Right kidney (tissue), 1 donor: ENCODE measurements around the gene TSPAN2.
A peak's percentile ranks its signal among the peaks of the same experiment; 100 is the strongest.

Source experiments
- DNase-seq: peaks from one replicate; pipeline ENCODE4 v3.0.0-alpha.2; 2016

The TSPAN2 gene

GRCh38 chr1:115115521-115116161 lies 26.3 kb upstream of the TSPAN2 start:
- no peak for DNase-seq

- DNase-seq = no peak
Measured at GRCh38 chr1:115114308-115114707, 25.0 kb upstream of the TSPAN2 start.

- DNase-seq = no peak
Measured at GRCh38 chr1:115113766-115114165, 24.5 kb upstream of the TSPAN2 start.

GRCh38 chr1:115112496-115113375 lies 23.4 kb upstream of the TSPAN2 start:
- peak; percentile 51 for DNase-seq

- no peak for DNase-seq
Measured at GRCh38 chr1:115107516-115108260, 18.4 kb upstream of the TSPAN2 start.

GRCh38 chr1:115105831-115106230 lies 16.5 kb upstream of the TSPAN2 start:
- DNase-seq = no peak

GRCh38 chr1:115099693-115100050 lies 10.4 kb upstream of the TSPAN2 start:
- DNase-seq = no peak

GRCh38 chr1:115098979-115099692 lies 9.8 kb upstream of the TSPAN2 start:
- DNase-seq = peak; percentile 49

GRCh38 chr1:115092175-115092574 lies 2.9 kb upstream of the TSPAN2 start:
- DNase-seq = no peak

- DNase-seq = no peak
Measured at GRCh38 chr1:115091572-115091971, 2.3 kb upstream of the TSPAN2 start.

- no peak for DNase-seq
Measured at GRCh38 chr1:115090956-115091355, 1.7 kb upstream of the TSPAN2 start.

GRCh38 chr1:115090540-115090939 lies 1.2 kb upstream of the TSPAN2 start:
- no peak for DNase-seq

- DNase-seq = no peak
Measured at GRCh38 chr1:115090186-115090490, 835 bp upstream of the TSPAN2 start.

- DNase-seq = peak; percentile 53
Measured at GRCh38 chr1:115088871-115089419, 358 bp downstream of the TSPAN2 start.

- DNase-seq = no peak
Measured at GRCh38 chr1:115088115-115088778, 1.1 kb downstream of the TSPAN2 start.

- DNase-seq = no peak
Measured at GRCh38 chr1:115086176-115086830, 3.0 kb downstream of the TSPAN2 start.

GRCh38 chr1:115084902-115085511 lies 4.3 kb downstream of the TSPAN2 start:
- DNase-seq = peak; percentile 50

GRCh38 chr1:115082949-115083348 lies 6.4 kb downstream of the TSPAN2 start:
- no peak for DNase-seq

GRCh38 chr1:115078708-115079107 lies 10.6 kb downstream of the TSPAN2 start:
- DNase-seq = no peak

GRCh38 chr1:115077984-115078330 lies 11.3 kb downstream of the TSPAN2 start:
- no peak for DNase-seq
